ENCODE results near the gene CORO7.
A peak's percentile ranks its signal among the peaks of the same experiment; 100 is the strongest.

CORO7 gene

GRCh38 chr16:4359914-4360313, 56.5 kb downstream of the CORO7 start:
- no peak for DNase-seq
- no peaks in the 10 kb centered on the region for H3K27me3 ChIP-seq
- no peak for TF ChIP-seq CTCF (IDR thresholded peaks at IDR 0.05; ENCODE audit: low read depth, low read length)
- no peaks in the 10 kb centered on the region for H3K36me3 ChIP-seq
- H3K9me3 ChIP-seq, result no peaks in the 10 kb centered on the region
- no peak overlapping the region for H3K4me3 ChIP-seq (ENCODE audit: low read depth, low read length)
- peaks cover 7% of the 10 kb centered on the region for H3K4me1 ChIP-seq

GRCh38 chr16:4358831-4359561, 57.4 kb downstream of the CORO7 start:
- peak; percentile 89 for TF ChIP-seq CTCF (IDR thresholded peaks at IDR 0.05; ENCODE audit: low read depth, low read length)
- no peak overlapping the region for H3K4me3 ChIP-seq (ENCODE audit: low read depth, low read length)

GRCh38 chr16:4358236-4358635, 58.2 kb downstream of the CORO7 start:
- H3K36me3 ChIP-seq, result no peaks in the 10 kb centered on the region

More at GRCh38 chr16:4358831-4359561, 57.4 kb downstream of the CORO7 start:
- Histone ChIP-seq H3K36me3 (no peaks in the 10 kb centered on the region), H3K9me3 (no peaks in the 10 kb centered on the region), H3K27me3 (no peaks in the 10 kb centered on the region), H3K4me1 (peaks cover 7% of the 10 kb centered on the region)
- peak; percentile 84 for DNase-seq

GRCh38 chr16:4356820-4357219, 59.6 kb downstream of the CORO7 start:
- no peaks in the 10 kb centered on the region for H3K36me3 ChIP-seq
- no peak overlapping the region for H3K4me3 ChIP-seq (ENCODE audit: low read depth, low read length)
- H3K4me1 ChIP-seq, result peaks cover 7% of the 10 kb centered on the region
- no peaks in the 10 kb centered on the region for H3K9me3 ChIP-seq
- TF ChIP-seq CTCF (IDR thresholded peaks at IDR 0.05; ENCODE audit: low read depth, low read length), result no peak
- no peak for DNase-seq
- no peaks in the 10 kb centered on the region for H3K27me3 ChIP-seq

More at GRCh38 chr16:4358236-4358635, 58.2 kb downstream of the CORO7 start:
- TF ChIP-seq CTCF (IDR thresholded peaks at IDR 0.05; ENCODE audit: low read depth, low read length), result no peak
- Histone ChIP-seq H3K9me3 (no peaks in the 10 kb centered on the region), H3K4me3 (ENCODE audit: low read depth, low read length) (no peak overlapping the region), H3K27me3 (no peaks in the 10 kb centered on the region), H3K4me1 (peaks cover 7% of the 10 kb centered on the region)
- no peak for DNase-seq

- H3K36me3 ChIP-seq, result peaks cover 5% of the 10 kb centered on the region; the same call in 1 of the 2 replicates
Measured at GRCh38 chr16:4354512-4355409, 61.6 kb downstream of the CORO7 start.

More at GRCh38 chr16:4354512-4355409, 61.6 kb downstream of the CORO7 start:
- peaks cover 6% of the 10 kb centered on the region; the same call in 1 of the 2 replicates for H3K4me1 ChIP-seq
- DNase-seq, result no peak
- no peaks in the 10 kb centered on the region; the same call in 1 of the 2 replicates for H3K9me3 ChIP-seq
- H3K4me3 ChIP-seq (ENCODE audit: low read depth, low read length), result no peak overlapping the region
- no peaks in the 10 kb centered on the region for H3K27me3 ChIP-seq
- no peak for TF ChIP-seq CTCF (IDR thresholded peaks at IDR 0.05; ENCODE audit: low read depth, low read length)
